Chondrocyte (in vitro differentiated cells): ENCODE results near the gene CLIC4. TPM values are rescaled to one million over a fixed set of nuclear protein-coding genes. Genes with fewer than 3 reads are reported as not detected.
"Not testable (repeated sequence)": the region's sequence is repeated elsewhere in the genome, so short reads cannot be mapped to it uniquely, and the experiment has no call there.

Experiments
- DNase-seq: peaks from one replicate; pipeline ENCODE4 v3.0.0; 2021; ENCODE audit warnings: mixed read lengths, low spot score
- H3K27ac Mint-ChIP-seq: one replicate; pipeline ENCODE4 v1.8.0; 2021; ENCODE audit warnings: mild to moderate bottlenecking, moderate library complexity, mixed read lengths; ENCODE audit not compliant: unreplicated experiment
- H3K27me3 Mint-ChIP-seq: 2 replicates; pipeline ENCODE4 v1.8.0; 2021; ENCODE audit warnings: low read depth, mixed read lengths
- H3K36me3 Mint-ChIP-seq: 2 replicates; pipeline ENCODE4 v1.8.0; 2021; ENCODE audit warnings: low read depth, mixed read lengths
- H3K4me1 Mint-ChIP-seq: 2 replicates; pipeline ENCODE4 v1.8.0; 2021; ENCODE audit warnings: low read depth, mild to moderate bottlenecking, mixed read lengths
- H3K4me3 Mint-ChIP-seq: one replicate; pipeline ENCODE4 v1.8.0; 2021; ENCODE audit warnings: mild to moderate bottlenecking, moderate library complexity, mixed read lengths; ENCODE audit not compliant: unreplicated experiment
- H3K9me3 Mint-ChIP-seq: 2 replicates; pipeline ENCODE4 v1.8.0; 2021; ENCODE audit warnings: low read depth, mixed read lengths
- total RNA-seq: library from RNA; stranded (reverse); gene quantifications from 3 replicates; pipeline ENCODE4 v1.2.1, GENCODE V29; 2021
- TF ChIP-seq, protein P1 (sequence below): fragments of 200-600 bp; sonication (generic); IDR thresholded peaks from 2 replicates; pipeline ENCODE4 v1.5.0; 2021; ENCODE audit warnings: antibody characterized with exemption, mild to moderate bottlenecking, moderate library complexity

CLIC4 gene
- total RNA-seq, 1 donor from 2014 or later: 411 TPM

DNA sequence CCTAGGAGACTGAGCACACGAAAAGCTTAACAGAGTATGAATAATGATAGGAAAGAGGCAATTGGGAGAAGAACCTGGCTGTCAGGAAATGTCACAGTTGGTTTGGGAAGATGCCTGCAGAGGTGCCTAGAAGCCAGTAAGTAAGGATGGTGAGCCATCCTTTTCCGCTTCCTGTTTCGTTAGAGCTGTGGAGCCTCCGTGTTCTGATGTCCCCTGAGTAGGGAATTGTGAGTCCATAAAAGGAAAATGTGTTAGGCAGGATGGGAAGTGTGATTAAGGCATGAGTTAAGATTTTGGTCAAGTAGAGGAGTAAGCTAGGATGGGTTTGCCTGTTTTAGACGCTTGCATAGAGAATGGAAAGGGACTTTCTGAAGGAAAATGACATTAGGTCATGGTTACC is 9.0 kb downstream of the CLIC4 start:
- DNase-seq: no peak
- Mint-ChIP-seq H3K4me3 (no peak overlapping the region), H3K27ac (peak overlapping the region; percentile 62)

DNA sequence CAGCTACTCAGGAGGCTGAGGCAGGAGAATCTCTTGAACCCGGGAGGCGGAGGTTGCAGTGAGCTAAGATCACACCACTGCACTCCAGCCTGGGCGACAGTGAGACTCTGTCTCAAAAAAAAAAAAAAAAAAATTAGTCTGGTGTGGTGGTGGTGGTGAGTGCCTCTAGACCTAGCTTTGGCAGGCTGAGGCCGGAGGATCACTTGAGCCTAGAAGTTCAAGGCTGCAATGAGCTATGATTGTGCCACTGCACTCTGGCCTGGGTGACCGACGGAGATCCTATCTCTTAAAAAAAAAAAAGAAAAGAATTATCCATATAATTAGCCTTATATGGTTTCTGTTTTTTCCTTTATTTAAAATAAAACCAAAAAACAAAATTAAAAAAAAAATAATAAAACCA is 10.1 kb downstream of the CLIC4 start:
- peaks cover 43% of the 10 kb centered on the region for H3K4me1 Mint-ChIP-seq
- not testable (repeated sequence) for H3K4me3 Mint-ChIP-seq

More for the DNA sequence above, 9.0 kb downstream of the CLIC4 start:
- H3K4me1 Mint-ChIP-seq: peaks cover 50% of the 10 kb centered on the region
- no peaks in the 10 kb centered on the region for H3K27me3 Mint-ChIP-seq
- no peaks in the 10 kb centered on the region for H3K9me3 Mint-ChIP-seq
- TF ChIP-seq, protein P1, sequence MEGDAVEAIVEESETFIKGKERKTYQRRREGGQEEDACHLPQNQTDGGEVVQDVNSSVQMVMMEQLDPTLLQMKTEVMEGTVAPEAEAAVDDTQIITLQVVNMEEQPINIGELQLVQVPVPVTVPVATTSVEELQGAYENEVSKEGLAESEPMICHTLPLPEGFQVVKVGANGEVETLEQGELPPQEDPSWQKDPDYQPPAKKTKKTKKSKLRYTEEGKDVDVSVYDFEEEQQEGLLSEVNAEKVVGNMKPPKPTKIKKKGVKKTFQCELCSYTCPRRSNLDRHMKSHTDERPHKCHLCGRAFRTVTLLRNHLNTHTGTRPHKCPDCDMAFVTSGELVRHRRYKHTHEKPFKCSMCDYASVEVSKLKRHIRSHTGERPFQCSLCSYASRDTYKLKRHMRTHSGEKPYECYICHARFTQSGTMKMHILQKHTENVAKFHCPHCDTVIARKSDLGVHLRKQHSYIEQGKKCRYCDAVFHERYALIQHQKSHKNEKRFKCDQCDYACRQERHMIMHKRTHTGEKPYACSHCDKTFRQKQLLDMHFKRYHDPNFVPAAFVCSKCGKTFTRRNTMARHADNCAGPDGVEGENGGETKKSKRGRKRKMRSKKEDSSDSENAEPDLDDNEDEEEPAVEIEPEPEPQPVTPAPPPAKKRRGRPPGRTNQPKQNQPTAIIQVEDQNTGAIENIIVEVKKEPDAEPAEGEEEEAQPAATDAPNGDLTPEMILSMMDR: no peak
- no peaks in the 10 kb centered on the region for H3K36me3 Mint-ChIP-seq

DNA sequence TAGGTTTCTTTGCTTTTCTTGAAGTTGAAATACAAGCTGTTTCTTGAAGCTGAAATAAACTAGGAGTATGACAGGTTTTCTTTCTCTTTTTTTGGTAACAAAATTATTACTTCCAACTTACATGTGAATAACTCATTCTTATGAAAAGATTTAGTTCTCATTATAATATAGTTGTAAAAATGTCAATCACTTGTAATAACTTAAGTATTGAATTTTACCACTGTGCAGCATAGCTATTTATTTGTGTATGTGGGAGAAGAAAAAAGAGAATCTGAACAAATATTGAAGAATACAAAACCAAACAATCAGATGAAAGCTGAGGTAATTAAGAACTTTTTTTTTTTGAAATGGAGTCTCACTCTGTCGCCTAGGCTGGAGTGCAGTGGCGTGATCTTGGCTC is 11.1 kb downstream of the CLIC4 start:
- TF ChIP-seq, protein P1: no peak
- H3K27me3 Mint-ChIP-seq: no peaks in the 10 kb centered on the region
- H3K36me3 Mint-ChIP-seq: no peaks in the 10 kb centered on the region
- no peak overlapping the region for H3K4me3 Mint-ChIP-seq
- no peak overlapping the region for H3K27ac Mint-ChIP-seq
- H3K4me1 Mint-ChIP-seq: peaks cover 34% of the 10 kb centered on the region
- H3K9me3 Mint-ChIP-seq: no peaks in the 10 kb centered on the region
- DNase-seq: no peak

More for the DNA sequence above, 10.1 kb downstream of the CLIC4 start:
- H3K36me3 Mint-ChIP-seq, H3K9me3 Mint-ChIP-seq, H3K27me3 Mint-ChIP-seq, DNase-seq: not testable (repeated sequence)
- peak overlapping the region; percentile 66 for H3K27ac Mint-ChIP-seq

DNA sequence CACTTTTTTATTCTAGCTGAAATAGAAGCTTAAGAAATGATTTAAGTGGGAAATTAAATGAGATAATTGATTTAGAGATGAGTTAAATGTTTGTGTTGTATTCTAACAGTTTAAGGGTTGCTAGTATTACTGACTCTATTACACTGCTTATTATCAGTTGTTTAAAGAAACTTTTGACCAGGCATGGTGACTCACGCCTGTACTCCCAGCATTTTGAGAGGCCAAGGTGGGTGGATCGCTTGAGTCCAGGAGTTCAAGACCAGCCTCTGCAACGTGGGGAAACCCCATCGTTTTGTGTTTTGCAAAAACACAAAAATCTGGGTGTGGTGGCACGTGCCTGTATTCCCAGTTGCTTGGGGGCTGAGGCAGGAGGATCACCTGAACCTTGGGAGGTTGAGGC is 14.2 kb downstream of the CLIC4 start:
- Mint-ChIP-seq H3K4me1 (peaks cover 7% of the 10 kb centered on the region), H3K27ac (no peak overlapping the region), H3K9me3 (no peaks in the 10 kb centered on the region), H3K27me3 (no peaks in the 10 kb centered on the region), H3K4me3 (no peak overlapping the region), H3K36me3 (no peaks in the 10 kb centered on the region)
- DNase-seq: no peak
- TF ChIP-seq, protein P1: no peak

DNA sequence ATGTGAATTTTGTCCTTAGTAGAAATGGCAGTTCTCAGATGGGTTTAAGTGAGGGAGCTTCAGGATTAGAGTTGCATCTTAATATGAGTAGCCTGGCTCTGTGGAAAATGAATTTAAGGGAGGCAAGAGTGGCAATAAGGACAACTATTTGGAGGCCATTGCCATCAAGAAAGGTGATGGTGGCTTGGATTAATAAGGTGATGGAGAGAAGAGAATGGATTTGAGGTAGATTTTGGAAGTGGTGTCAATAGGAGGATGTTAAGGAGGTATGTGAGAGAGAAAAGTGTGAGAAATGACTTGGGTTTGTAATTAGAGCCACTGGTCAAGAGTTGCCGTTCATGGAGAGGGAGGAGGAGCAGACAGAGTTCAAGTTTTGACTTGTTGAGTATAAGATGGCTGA is 16.3 kb downstream of the CLIC4 start:
- no peaks in the 10 kb centered on the region for H3K9me3 Mint-ChIP-seq
- peaks cover 18% of the 10 kb centered on the region for H3K4me1 Mint-ChIP-seq
- no peaks in the 10 kb centered on the region for H3K36me3 Mint-ChIP-seq
- TF ChIP-seq, protein P1: no peak
- H3K27me3 Mint-ChIP-seq: no peaks in the 10 kb centered on the region
- no peak overlapping the region for H3K27ac Mint-ChIP-seq
- H3K4me3 Mint-ChIP-seq: no peak overlapping the region
- DNase-seq: no peak

DNA sequence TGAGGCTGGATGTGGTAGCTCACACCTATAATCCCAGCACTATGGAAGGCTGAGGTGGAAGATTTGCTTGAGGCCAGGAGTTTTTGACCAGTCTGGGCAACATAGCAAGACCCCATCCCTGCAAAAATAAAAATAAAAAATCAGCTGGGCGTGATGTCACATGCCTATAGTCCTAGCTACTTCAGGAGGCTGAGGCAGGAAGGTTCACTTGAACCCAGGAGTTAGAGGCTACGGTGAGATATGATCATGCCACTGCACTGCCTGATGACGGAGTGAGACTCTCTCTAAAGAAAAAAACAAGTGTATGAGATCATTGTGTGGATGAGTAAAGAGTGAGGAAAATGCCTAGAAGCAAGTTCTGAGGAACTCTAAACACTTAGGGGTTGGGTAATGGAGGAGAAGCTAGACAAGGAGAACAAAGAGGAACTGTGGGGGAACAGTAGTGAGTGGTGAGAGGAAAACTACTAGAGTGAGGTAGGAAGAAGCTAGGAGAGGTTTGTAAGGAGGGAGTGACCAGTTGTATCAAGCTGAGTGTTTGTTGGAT is 17.0 kb downstream of the CLIC4 start:
- TF ChIP-seq, protein P1: no peak
- H3K4me1 Mint-ChIP-seq: peaks cover 21% of the 10 kb centered on the region
- no peak overlapping the region for H3K4me3 Mint-ChIP-seq
- H3K36me3 Mint-ChIP-seq: no peaks in the 10 kb centered on the region
- DNase-seq: no peak
- no peaks in the 10 kb centered on the region for H3K9me3 Mint-ChIP-seq
- H3K27me3 Mint-ChIP-seq: no peaks in the 10 kb centered on the region
- no peak overlapping the region for H3K27ac Mint-ChIP-seq
